Activated CD4-positive, alpha-beta T cell treated with anti-CD3 and anti-CD28 coated beads, Interleukin-2, amount 50 U/mL, for 1 hour (primary cell): ENCODE measurements around the gene PIP5K1A.
A peak's percentile ranks its signal among the peaks of the same experiment; 100 is the strongest.
"Not testable (repeated sequence)": the region's sequence is repeated elsewhere in the genome, so short reads cannot be mapped to it uniquely, and the experiment has no call there.

Experiments
- DNase-seq: peaks from one replicate; pipeline ENCODE4 v3.0.0-alpha.2; 2020

Gene PIP5K1A

GRCh38 chr1:151198254-151199127 lies at the start of gene PIP5K1A:
Gene PIP5K1A (plus strand): TSS chr1:151198552. CDS start chr1:151198997, 445 bp downstream.
- DNase-seq = peak; percentile 99

GRCh38 chr1:151156515-151156819 lies 41.9 kb upstream of the PIP5K1A start, which contains the start of gene TNFAIP8L2:
Gene TNFAIP8L2 (plus strand): TSS chr1:151156649. CDS start chr1:151158698, 2,049 bp downstream.
- peak; percentile 70 for DNase-seq

GRCh38 chr1:151157067-151157531 lies 41.3 kb upstream of the PIP5K1A start:
- peak; percentile 43 for DNase-seq

GRCh38 chr1:151158326-151158725 lies 40.0 kb upstream of the PIP5K1A start:
- peak; percentile 26 for DNase-seq

- DNase-seq = no peak
These were observed 39.6 kb upstream of the PIP5K1A start for GRCh38 chr1:151158751-151159251.

GRCh38 chr1:151159373-151159772 lies 39.0 kb upstream of the PIP5K1A start:
- no peak for DNase-seq

GRCh38 chr1:151164732-151165280 lies 33.5 kb upstream of the PIP5K1A start:
- no peak for DNase-seq

GRCh38 chr1:151165281-151165737 lies 33.0 kb upstream of the PIP5K1A start:
- DNase-seq = no peak

- DNase-seq = peak; percentile 93
These were observed 32.4 kb upstream of the PIP5K1A start, which contains the start of the genes LYSMD1 and SCNM1 for GRCh38 chr1:151165738-151166504. Gene LYSMD1 (minus strand): TSS chr1:151165902. CDS start chr1:151165258, 644 bp downstream. Gene SCNM1 (plus strand): TSS chr1:151166144. CDS start chr1:151166153, 9 bp downstream.

- no peak for DNase-seq
These were observed 31.8 kb upstream of the PIP5K1A start for GRCh38 chr1:151166505-151166956.

GRCh38 chr1:151167116-151167515 lies 31.2 kb upstream of the PIP5K1A start:
- no peak for DNase-seq

GRCh38 chr1:151171190-151171589 lies 27.2 kb upstream of the PIP5K1A start:
- no peak for DNase-seq

- no peak for DNase-seq
These were observed 23.2 kb upstream of the PIP5K1A start for GRCh38 chr1:151175041-151175741.

GRCh38 chr1:151175863-151176262 lies 22.5 kb upstream of the PIP5K1A start, which contains the start of gene TMOD4:
Gene TMOD4 (minus strand): TSS chr1:151175981. CDS start chr1:151174875, 1,106 bp downstream.
- DNase-seq = no peak

GRCh38 chr1:151176514-151177045 lies 21.8 kb upstream of the PIP5K1A start:
- no peak for DNase-seq

GRCh38 chr1:151184211-151184610 lies 14.1 kb upstream of the PIP5K1A start:
- DNase-seq = no peak

- no peak for DNase-seq
These were observed 11.1 kb upstream of the PIP5K1A start for GRCh38 chr1:151187205-151187604.

- not testable (repeated sequence) for DNase-seq
These were observed 9.7 kb upstream of the PIP5K1A start for GRCh38 chr1:151188667-151189066.

GRCh38 chr1:151189637-151190445 lies 8.5 kb upstream of the PIP5K1A start, which contains the start of gene VPS72:
Gene VPS72 (minus strand): TSS chr1:151190197. CDS start chr1:151190121, 76 bp downstream.
- peak; percentile 80 for DNase-seq

GRCh38 chr1:151192047-151192446 lies 6.3 kb upstream of the PIP5K1A start:
- DNase-seq = no peak

GRCh38 chr1:151193304-151193703 lies 5.0 kb upstream of the PIP5K1A start:
- DNase-seq = no peak
